Activated CD4-positive, alpha-beta T cell treated with anti-CD3 and anti-CD28 coated beads, Interleukin-2, amount 50 U/mL, for 1 hour (primary cell): ENCODE data around the gene IGSF9B.

Experiments used
- DNase-seq: peaks from one replicate; pipeline ENCODE4 v3.0.0-alpha.2; 2020

IGSF9B gene

GRCh38 chr11:133934599-133935550 lies 21.9 kb downstream of the IGSF9B start:
- no peak for DNase-seq

GRCh38 chr11:133934096-133934495 lies 22.7 kb downstream of the IGSF9B start:
- DNase-seq, result no peak

GRCh38 chr11:133931449-133932060 lies 25.2 kb downstream of the IGSF9B start:
- DNase-seq, result no peak

- DNase-seq, result no peak
These were observed 25.9 kb downstream of the IGSF9B start for GRCh38 chr11:133930767-133931448.

- DNase-seq, result no peak
These were observed 26.6 kb downstream of the IGSF9B start for GRCh38 chr11:133930053-133930766.

- no peak for DNase-seq
These were observed 27.2 kb downstream of the IGSF9B start for GRCh38 chr11:133929401-133930052.

- DNase-seq, result peak; percentile 52
These were observed 28.1 kb downstream of the IGSF9B start for GRCh38 chr11:133928628-133929059.

GRCh38 chr11:133927690-133928627 lies 28.8 kb downstream of the IGSF9B start:
- DNase-seq, result peak; percentile 72

GRCh38 chr11:133926466-133927246 lies 30.1 kb downstream of the IGSF9B start:
- DNase-seq, result no peak

GRCh38 chr11:133925756-133926155 lies 31.0 kb downstream of the IGSF9B start:
- no peak for DNase-seq

- DNase-seq, result no peak
These were observed 32.1 kb downstream of the IGSF9B start for GRCh38 chr11:133924661-133925060.

GRCh38 chr11:133922078-133922870 lies 34.5 kb downstream of the IGSF9B start:
- DNase-seq, result no peak

- no peak for DNase-seq
These were observed 35.3 kb downstream of the IGSF9B start for GRCh38 chr11:133921513-133921912.

- no peak for DNase-seq
These were observed 35.7 kb downstream of the IGSF9B start for GRCh38 chr11:133921026-133921425.

GRCh38 chr11:133920109-133920990 lies 36.4 kb downstream of the IGSF9B start:
- no peak for DNase-seq

- no peak for DNase-seq
These were observed 37.2 kb downstream of the IGSF9B start for GRCh38 chr11:133919330-133920108.

- DNase-seq, result no peak
These were observed 38.0 kb downstream of the IGSF9B start for GRCh38 chr11:133918608-133919260.
